GM12865 (cell line): Measurements from ENCODE around the gene MKX.
A peak's percentile ranks its signal among the peaks of the same experiment; 100 is the strongest.

Experiments used
- DNase-seq: peaks from one replicate; pipeline ENCODE4 v3.0.0; 2010; ENCODE audit warnings: low read depth
- H3K4me3 ChIP-seq: 2 replicates; pipeline ENCODE4 v1.5.1; 2011; ENCODE audit warnings: mild to moderate bottlenecking, low read depth, low read length, control low read depth
- CTCF ChIP-seq: IDR thresholded peaks from 2 replicates; pipeline ENCODE4 v1.5.1; 2011; ENCODE audit warnings: low read length, control low read depth, low read depth, inconsistent platforms; ENCODE audit not compliant: insufficient read depth; ENCODE audit errors: missing control alignments

MKX gene

GRCh38 chr10:27626890-27627289 is 118.7 kb downstream of the MKX start:
- peak; percentile 5 for DNase-seq
- H3K4me3 ChIP-seq = no peak overlapping the region
- no peak for TF ChIP-seq CTCF

DNA sequence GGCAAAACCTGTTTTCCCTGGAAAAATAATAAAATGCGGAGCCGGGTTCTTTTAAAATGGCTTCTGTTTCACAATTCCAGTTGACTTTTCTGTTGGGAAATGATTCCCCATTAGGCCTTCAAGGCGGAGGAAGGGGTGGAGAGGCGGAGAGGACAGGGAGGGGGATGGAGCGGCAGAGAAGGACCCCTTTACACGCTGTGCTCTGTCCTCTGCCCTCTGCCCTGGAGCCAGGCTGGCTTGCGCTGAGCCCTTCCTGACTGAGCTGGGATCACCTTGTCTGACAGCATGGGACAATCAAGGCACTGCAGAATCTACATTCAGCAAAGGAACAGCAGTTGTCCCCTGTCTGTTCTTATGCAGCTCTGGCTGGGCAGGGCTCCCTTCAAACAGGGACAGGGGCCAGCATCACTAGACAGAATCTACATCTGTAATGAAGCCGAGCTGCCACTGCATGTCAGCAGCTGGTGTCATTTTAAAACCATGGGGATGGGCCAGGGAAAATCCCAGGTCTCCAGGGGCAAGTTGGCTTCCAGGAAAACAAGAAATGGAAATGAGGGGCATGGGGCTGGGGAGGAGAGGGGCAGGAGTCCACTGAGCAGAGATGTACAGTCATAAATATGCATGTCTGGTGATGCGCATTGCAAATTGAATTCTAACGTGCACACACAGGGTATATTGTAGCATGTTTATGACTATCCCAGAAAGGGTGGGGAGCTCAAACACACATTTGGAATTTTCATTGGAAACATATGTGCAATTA is 120.0 kb downstream of the MKX start:
- DNase-seq = no peak
- no peak for TF ChIP-seq CTCF
- H3K4me3 ChIP-seq = no peak overlapping the region

- no peak overlapping the region for H3K4me3 ChIP-seq
Observed at GRCh38 chr10:27624941-27625340, 120.7 kb downstream of the MKX start.

More at GRCh38 chr10:27624941-27625340, 120.7 kb downstream of the MKX start:
- DNase-seq = no peak
- no peak for TF ChIP-seq CTCF
